Measurements from ENCODE around the gene ABCC1. TPM values are rescaled to one million over a fixed set of nuclear protein-coding genes. Genes with fewer than 3 reads are reported as not detected.
"Not testable (repeated sequence)": the region's sequence is repeated elsewhere in the genome, so short reads cannot be mapped to it uniquely, and the experiment has no call there.

ABCC1 gene
- total RNA-seq, 1 donor from 2014 or later = 29.9 TPM

GRCh38 chr16:16144416-16144815 is 195.0 kb downstream of the ABCC1 start:
- Mint-ChIP-seq H3K36me3 (ENCODE audit: unreplicated experiment) (peaks cover 3% of the 10 kb centered on the region), H3K9me3 (ENCODE audit: unreplicated experiment) (no peaks in the 10 kb centered on the region), H3K4me3 (ENCODE audit: unreplicated experiment) (no peak overlapping the region), H3K4me1 (ENCODE audit: low read depth, unreplicated experiment) (no peaks in the 10 kb centered on the region), H3K27me3 (ENCODE audit: unreplicated experiment) (peaks cover 2% of the 10 kb centered on the region), H3K27ac (ENCODE audit: unreplicated experiment) (no peak overlapping the region)
- TF ChIP-seq CTCF (IDR thresholded peaks at IDR 0.05; ENCODE audit: partially characterized antibody, unreplicated experiment) = no peak
- no peak for DNase-seq

- H3K27ac Mint-ChIP-seq (ENCODE audit: unreplicated experiment) = no peak overlapping the region
- peaks cover 4% of the 10 kb centered on the region for H3K36me3 Mint-ChIP-seq (ENCODE audit: unreplicated experiment)
- no peak for DNase-seq
- no peaks in the 10 kb centered on the region for H3K9me3 Mint-ChIP-seq (ENCODE audit: unreplicated experiment)
- H3K4me3 Mint-ChIP-seq (ENCODE audit: unreplicated experiment) = no peak overlapping the region
- H3K27me3 Mint-ChIP-seq (ENCODE audit: unreplicated experiment) = peaks cover 2% of the 10 kb centered on the region
- no peak for TF ChIP-seq CTCF (IDR thresholded peaks at IDR 0.05; ENCODE audit: partially characterized antibody, unreplicated experiment)
- no peaks in the 10 kb centered on the region for H3K4me1 Mint-ChIP-seq (ENCODE audit: low read depth, unreplicated experiment)
Measured at GRCh38 chr16:16145286-16145685, 195.9 kb downstream of the ABCC1 start.

GRCh38 chr16:16146380-16147315 is 197.2 kb downstream of the ABCC1 start:
- Mint-ChIP-seq H3K4me3 (ENCODE audit: unreplicated experiment) (no peak overlapping the region), H3K36me3 (ENCODE audit: unreplicated experiment) (peaks cover 4% of the 10 kb centered on the region), H3K4me1 (ENCODE audit: low read depth, unreplicated experiment) (no peaks in the 10 kb centered on the region), H3K27ac (ENCODE audit: unreplicated experiment) (no peak overlapping the region), H3K9me3 (ENCODE audit: unreplicated experiment) (no peaks in the 10 kb centered on the region), H3K27me3 (ENCODE audit: unreplicated experiment) (peaks cover 5% of the 10 kb centered on the region)
- no peak for TF ChIP-seq CTCF (IDR thresholded peaks at IDR 0.05; ENCODE audit: partially characterized antibody, unreplicated experiment)
- DNase-seq = no peak

- Mint-ChIP-seq H3K4me1 (ENCODE audit: low read depth, unreplicated experiment) (no peaks in the 10 kb centered on the region), H3K27ac (ENCODE audit: unreplicated experiment) (no peak overlapping the region), H3K27me3 (ENCODE audit: unreplicated experiment) (peaks cover 5% of the 10 kb centered on the region), H3K4me3 (ENCODE audit: unreplicated experiment) (no peak overlapping the region), H3K9me3 (ENCODE audit: unreplicated experiment) (no peaks in the 10 kb centered on the region), H3K36me3 (ENCODE audit: unreplicated experiment) (peaks cover 4% of the 10 kb centered on the region)
- TF ChIP-seq CTCF (IDR thresholded peaks at IDR 0.05; ENCODE audit: partially characterized antibody, unreplicated experiment) = no peak
- DNase-seq = no peak
Measured at GRCh38 chr16:16147316-16147999, 198.0 kb downstream of the ABCC1 start.

GRCh38 chr16:16148000-16148599 is 198.7 kb downstream of the ABCC1 start:
- not testable (repeated sequence) for H3K4me3 Mint-ChIP-seq (ENCODE audit: unreplicated experiment); H3K9me3 Mint-ChIP-seq (ENCODE audit: unreplicated experiment); DNase-seq; H3K27me3 Mint-ChIP-seq (ENCODE audit: unreplicated experiment); H3K4me1 Mint-ChIP-seq (ENCODE audit: low read depth, unreplicated experiment); H3K36me3 Mint-ChIP-seq (ENCODE audit: unreplicated experiment); H3K27ac Mint-ChIP-seq (ENCODE audit: unreplicated experiment)
